ENCODE measurements around the gene HOXB5.

HOXB5 gene

DNA sequence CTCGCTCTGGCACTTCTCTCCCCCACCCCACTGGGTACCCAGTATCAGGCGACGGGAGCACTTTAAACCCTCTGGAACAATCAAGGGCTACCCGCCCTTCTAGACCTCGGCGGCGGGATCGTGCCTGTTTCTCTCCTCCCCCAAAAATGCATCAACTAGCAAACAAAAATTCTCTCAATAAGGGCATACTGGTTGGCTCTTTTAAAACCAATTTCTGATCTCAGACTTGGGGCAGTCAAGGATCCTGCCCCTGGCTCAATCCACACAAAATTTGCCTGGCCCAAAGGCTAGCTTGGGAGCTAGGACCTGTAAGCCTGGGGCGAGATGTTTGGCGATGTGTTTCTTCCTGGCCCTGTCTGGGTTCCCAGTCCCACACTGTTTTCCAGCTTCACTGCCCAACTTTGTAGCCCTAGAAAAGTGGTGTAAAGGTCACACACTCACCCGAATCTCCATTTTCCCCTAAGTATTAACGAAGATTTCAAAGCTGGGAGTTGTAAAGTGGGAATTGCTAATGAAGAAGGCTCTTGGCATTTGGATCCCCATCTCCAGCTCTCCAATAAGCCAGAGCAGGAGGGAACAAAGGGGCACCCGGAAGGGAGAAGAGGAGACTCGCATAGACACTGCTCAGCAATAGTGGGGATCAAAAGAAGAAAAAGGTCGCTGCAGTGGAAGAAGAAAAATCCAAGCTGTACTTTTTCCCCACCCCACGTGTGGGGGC, 34.3 kb downstream of the HOXB5 start:
- no peak for DNase-seq

DNA sequence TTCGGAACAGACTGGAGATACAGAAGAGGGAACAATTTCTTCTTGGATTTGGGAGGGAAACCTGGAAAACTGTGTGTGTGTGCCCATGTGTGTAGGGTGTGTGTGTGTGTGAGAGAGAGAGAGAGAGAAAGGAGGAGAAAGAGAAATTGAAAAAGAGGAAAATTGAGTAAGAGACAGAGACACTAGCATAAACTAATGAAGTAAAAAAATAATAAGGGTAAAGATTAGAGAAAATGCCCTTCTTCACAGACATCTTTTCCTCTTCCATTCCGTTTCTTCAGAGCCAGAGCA, 34.8 kb downstream of the HOXB5 start:
- no peak for DNase-seq

DNA sequence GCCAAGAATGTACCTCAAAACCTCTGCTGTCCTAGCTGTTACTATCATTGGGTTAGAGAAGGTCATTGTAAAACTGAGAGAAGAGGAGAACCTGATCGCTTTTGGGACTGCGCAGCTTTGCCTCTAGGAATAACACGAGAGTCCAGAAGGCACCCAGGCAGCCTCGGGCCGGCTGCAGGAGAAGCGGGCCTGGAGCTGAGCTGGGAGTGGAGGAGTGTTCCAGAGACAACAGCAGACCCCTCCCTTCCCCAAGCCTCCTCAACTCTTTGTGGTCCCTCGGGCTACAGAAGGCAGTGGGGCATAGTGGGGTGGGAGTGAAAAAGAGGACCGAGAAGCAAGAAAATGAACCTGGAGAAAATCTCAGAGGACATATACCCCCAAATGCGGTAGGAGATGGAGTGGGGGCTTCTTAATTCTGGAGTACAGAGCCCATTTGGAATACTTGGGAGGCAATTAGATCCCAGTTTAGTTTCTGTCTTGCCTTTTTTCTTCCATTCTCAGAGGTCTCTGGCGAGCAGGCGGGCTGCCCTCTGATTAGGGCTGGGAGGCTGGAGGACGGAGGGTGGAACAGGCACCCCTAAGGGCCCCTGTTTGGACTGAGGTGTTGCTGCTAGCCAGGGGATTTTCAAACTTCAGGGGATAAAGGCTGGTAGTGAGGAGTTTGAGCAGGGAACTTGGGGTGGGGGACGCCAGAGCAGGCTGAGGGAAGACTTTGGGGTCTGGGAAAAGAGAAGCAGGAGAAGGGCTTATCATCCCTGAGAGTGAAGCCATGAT, 35.3 kb downstream of the HOXB5 start:
- no peak for DNase-seq

DNA sequence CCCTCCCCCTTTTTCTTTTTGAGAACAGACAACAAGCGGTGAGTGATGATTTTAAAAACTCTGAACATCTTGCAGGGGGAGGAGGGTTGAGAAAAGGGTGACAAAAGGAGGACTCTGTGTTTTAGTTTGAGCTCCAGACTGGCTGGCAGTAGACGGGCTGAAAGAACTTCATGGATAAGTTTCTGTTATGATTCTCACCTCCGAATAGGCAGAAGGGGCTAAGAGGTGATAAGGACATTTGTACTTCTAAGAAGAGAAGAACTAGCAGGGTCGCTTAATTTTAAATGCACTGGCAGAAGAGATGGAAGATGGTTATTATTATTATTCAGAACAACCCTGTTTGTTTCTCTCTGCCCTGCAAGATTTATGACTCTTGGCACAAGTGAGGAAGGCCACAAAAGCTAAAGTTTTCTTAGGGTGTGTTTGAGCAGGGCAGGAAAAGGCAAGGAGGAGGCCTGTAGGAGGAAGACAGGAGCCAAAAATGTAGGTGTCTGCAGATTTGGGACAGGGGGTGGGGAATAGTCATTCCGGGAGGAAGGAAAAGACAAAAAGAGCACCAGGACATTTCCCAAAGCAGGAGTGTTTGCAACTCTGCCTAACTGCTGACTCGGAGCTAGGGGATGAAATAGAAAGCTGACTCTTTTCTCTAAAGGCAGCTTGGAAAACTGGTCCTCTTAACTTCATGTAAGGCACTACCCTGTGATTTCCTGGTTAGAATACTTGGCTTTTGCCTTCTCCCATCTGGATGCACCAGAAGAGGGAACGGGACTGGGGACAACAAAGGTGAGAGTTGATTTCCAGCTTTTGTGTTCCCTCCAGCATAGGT, 36.8 kb downstream of the HOXB5 start:
- no peak for DNase-seq

DNA sequence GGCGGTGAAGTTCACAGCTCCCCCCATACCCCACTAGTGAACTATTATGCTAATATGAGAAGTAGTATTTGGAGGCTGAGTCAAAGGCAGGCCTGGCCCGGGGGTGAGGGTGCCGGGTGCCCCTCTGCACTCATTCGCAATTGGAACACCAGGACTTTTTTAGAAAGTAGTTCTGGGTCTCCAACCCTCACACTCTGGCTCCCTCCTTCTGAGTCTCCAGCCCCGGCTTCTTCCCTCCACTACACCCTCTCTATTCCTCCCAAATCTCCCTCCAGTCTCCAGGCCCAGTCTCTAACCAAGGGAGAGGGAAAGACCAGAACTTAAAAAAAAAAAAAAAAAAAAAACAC, 37.4 kb downstream of the HOXB5 start:
- no peak for DNase-seq

DNA sequence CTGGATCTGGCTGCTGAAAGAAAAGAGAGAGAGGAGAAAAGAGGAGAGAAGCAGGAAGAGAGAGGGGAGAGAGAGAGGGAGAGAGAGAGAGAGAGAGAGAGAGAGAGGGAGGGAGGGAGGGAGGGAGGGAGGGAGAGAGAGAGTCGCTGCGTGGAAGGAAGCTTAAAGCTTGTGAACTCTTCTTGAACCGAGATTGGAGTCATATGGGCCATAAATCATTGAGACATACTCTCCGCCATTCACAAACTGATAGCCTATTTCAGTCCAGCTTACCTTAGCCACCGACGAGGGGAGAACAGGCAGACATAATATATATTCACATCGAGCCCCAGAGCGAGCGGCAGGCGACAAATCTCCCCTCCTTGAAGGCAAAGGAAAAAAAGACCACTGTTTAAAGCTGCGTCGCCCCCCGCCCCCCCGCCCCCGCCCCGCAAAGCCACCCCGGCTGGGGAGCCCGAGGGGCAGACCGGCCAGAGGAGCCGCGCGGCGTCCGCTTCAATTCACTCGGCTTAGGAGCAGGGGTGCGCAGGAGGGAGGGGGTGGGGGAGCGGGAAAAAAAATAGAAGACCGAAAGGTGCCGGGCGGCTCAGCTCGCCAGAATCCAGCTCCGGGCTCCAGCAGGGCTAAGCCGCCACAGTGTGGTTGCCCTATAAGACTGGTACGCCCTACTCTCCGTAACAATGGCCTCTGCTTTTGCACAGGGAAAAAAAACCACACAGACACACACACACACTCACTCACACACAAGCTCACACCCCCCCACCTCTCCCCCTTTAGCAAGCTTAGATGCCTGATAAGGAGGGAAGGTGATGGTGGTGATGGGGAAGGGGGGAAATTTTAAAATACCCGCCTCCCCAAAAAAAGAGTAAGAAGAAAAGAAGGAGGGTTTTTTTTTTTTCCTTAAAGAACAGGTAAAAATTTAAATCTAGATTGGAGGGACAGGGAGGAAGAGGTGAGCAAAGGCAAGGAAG, 38.0 kb downstream of the HOXB5 start:
- DNase-seq, result no peak

DNA sequence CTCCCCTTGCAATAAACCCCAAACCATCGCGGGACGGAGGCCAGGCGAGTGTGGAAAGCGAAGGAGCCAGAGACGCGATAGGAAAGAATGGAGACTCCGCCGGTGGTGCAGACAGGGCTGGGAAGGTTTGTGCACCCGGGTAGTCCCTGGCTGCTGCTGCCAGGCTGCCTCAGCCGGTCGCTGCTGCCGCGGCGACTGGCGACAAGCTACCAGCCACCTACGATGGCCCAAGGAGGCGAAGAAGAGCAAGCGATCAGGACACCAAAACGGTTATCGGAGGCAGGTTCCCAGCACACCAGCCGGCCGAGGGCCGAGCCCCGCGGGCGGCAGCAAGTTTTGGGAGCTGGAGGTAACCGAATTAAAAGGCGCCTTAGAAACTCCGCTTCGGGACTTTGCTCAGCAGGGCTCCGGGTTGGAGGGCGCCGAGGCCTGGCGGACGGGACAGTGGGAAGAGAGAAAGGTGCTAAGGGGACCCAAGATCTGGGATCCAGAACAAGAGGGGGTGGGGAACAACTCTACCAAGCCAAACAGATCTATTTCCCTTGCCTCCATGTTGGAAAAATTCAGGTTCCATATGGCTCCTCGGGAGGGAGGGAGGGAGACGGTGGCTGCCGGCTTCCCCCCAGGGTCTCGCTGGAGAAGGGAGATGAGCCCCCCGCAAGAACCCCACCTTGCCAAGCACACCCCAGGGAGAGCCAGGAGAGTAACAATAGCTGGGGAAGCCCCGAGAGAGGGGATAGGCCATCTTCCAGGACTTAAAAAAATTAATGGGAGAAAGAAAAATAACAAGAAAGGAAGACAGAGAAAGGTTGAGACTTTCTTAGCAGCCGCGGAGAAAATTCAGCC, 38.9 kb downstream of the HOXB5 start:
- DNase-seq, result no peak

DNA sequence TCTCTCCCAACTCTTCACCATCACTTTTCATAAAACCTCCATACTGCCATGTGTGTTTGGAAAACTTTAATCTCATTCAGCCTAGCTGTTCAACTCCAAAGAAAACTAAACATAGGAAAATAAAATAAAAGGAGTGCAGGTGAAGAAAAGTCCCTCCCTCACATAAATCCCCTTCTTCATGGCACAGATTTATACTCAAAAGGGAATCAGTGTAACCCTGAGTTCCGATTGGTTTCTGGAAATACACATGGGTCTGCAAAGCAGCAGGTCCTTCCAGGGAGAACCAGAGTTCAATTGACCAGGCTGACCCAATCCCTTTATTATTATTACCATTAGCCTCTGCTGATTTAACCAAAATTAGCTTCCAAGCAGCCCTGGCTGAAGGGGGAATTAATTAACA, 39.8 kb downstream of the HOXB5 start:
- DNase-seq, result no peak

DNA sequence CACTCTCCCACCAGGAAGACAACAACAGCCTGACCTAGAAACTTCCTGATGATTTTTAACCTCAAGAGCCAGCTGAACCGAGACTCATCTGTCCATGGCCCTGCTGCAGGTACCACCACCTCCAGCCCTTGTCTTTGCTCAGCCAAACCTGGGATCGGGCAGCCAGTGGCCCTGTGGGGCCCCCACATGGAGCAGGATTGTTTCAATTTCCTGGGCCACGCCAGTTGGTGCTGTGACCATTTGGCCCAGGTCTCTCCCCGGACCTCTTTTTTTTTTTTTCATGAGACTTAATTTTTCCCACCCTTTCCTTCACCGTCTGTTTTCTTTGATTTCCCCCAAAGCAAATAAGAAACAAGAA, 40.4 kb downstream of the HOXB5 start:
- DNase-seq, result no peak

DNA sequence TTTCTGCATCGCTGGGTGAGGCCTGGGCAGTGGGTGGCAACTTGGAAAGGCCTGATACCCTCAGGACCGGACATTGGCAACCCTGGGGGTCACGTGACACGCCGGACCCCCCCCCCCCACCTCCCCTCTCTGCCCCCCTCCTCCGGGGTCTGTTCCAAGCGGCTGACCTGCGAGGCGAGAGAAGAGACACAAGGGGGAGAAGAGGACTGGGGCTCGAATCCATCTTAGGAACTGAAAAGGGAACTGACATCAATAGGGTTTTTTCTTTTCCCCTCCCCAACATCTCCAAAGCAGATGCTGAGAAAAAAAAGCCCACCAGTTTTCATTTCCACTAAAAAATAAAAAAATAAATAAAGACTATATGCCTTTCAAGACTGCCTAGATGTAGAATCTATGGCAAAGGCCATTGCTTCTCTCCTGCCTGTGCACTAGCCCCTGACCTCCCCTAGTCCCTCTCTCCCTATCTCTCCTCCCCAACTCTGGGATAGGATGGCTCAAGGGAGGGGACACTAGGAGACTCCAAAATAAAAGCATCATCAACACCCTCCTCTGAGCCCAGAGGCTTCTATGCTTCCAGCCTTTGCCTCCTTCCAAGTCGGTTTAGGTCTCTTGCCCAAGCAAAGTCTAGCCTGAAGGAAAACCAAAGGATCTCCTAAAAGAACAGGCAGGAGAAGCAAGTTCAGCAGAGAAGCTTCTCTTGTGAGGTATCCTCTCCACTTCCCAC, 41.0 kb downstream of the HOXB5 start:
- DNase-seq, result no peak

DNA sequence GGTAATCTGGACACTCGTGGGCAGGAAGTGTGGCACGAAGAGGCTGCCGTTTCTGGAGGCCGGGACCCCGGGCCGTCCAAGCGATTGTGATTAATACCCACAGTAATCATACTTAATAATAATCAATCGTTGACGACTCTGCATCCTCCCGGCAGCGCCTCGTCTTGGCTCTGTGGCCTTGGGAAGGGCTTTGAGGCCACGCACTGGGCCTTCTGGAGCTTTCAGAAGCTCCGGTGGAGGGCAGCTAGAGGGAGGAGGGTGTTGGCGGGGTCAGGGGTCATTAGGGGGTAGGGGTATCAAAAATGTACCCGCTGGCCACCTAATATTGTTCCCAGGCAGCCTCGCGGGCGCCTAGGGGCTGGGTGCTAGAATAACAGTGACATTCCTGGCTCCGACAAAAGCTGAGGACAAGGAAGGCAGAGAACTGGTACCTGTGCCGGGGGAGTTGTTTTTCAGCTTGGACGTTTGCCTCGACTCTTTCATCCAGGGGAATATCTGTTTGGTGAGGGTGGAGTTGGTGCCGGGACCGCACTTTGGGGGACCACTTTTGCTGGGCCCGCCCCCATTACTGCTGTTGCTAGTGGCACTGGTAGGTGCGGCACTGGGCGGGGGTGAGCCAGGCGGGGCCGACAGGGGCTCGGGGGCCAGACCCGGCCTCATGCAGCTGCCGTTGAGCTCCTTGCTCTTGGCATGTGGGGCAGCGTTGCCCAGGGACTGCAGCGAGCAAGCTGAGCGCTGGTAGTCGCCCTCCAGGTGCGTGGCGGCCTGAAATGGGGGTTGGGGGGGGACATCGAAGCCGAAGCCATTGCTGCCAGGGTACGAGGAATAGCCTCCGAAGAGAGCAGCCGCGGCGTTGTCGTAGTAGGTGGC, 41.7 kb downstream of the HOXB5 start:
- DNase-seq, result no peak

DNA sequence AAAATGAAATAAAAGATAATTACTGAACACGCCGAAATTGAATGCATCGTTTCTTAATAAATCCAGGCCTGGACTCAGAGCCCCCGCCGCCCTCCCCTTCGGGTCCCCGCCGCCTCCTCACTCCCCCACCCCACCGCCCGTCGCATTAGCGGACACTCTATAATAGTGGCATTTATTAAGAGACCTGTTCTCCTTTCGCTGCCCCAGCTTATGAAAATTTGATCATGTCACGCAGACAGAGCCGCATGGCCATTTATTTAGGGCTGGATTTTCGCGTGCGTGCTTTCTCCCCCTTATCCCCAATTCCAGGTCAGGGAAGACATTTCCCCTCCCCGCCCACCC, 42.4 kb downstream of the HOXB5 start:
- DNase-seq, result no peak

DNA sequence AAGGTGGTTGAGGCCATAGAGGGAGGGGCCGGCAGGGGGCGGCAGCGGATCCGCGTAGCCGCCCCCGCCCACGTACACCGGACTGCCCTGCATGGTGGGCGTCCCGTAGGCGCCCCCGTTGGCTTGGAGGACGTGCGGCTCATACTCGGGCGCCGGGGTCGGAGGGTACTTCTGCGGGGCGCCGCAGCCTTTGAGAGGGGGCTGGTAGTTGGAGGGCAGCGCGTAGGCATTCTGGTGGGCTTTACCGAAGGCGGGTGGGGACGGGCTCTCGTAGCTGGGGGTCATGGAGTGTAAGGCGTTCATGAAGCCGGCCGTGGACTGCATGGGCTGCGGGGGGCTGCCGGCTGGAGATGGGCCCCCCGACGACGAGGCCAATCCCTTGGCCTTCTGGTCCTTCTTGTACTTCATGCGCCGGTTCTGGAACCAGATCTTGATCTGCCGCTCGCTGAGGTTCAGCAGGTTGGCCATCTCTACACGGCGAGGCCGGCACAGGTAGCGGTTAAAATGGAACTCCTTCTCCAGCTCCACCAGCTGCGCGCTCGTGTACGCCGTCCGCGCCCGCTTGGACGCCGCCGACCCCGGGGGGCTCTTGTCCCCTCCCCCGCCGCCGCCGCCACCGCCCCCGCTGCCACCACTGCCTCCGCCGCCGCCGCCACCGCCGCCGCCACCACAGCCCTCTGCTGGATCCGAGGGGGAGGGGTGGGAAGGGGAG, 42.9 kb downstream of the HOXB5 start:
- no peak for DNase-seq

DNA sequence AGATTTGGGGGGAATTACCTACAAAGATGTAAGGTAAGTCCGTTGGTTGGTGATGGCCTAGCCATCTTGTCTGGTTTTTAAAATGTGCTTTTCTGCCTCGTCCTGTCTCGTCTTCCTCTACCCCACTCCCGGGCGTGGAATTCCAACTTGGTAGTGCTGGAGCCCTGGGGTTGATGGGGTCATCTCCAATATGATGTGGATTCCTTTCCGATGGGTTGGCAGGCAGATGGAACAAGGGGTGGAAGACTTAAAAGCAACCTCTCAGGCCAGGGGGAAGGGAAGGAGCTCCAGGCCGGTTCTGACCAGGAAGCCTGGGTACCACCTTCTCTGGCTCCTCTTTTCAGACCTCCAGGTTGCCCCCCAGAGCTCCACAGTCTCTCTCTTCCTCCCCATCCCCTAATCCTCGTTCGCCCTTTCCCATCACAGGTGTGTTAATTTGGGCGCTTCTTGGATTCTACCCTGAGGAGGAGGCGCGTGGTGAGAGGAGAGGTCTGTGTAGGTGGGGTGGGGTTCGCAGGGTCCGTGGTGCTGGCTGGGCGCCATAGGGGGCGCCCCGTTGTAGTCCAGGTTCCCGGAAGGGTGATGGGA, 43.6 kb downstream of the HOXB5 start:
- DNase-seq, result no peak

DNA sequence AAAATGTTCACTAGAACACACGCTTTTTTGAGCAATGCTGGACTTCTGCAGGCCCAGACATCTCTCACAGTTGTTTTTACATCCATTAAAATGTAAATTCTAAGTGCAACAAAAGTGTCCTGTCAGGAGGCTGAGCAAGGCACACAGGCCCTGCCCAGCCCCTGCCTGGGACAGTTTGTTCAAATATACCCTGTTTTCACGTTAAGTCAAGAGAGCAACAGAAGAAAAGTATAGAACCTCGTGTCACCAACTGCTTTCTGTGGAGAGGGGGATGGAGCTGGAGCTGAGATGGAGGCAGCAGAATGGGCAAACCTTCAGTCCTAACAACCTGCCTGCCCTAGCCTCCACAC, 44.3 kb downstream of the HOXB5 start:
- no peak for DNase-seq

DNA sequence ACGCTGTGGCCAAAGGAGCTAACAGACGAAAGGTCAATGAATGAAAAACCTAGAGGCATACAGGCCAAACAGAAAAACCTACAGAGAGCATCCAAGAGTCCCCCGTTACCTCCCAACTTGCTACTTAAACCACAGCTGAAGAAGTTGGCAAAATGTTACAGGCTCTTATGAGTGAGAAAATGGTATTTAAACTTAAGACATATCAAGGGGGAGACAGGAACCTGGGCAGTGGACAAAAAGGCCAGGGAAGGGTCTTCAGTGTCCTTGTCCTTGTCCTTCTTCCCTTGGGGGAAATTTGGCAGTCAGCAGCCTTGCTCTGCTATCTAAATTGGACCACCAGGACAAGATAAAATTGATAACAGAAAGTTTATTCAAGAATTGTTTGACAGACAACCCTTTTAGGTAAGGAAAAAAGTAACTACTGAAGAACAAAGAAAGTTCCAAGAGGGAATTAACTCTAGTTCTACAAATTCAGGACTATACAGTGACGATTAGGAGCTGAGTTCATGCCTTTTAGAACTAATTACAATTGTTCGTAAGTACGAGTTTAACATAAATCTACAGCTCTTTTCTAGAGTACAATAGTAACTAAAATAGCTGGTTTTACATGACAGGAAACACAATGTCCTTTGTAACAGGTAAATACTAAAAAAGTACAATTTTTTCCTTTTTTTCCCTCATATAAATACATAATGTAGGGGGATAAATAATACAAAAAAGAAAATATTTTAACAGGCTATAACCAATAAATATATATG, 44.9 kb downstream of the HOXB5 start:
- no peak for DNase-seq

DNA sequence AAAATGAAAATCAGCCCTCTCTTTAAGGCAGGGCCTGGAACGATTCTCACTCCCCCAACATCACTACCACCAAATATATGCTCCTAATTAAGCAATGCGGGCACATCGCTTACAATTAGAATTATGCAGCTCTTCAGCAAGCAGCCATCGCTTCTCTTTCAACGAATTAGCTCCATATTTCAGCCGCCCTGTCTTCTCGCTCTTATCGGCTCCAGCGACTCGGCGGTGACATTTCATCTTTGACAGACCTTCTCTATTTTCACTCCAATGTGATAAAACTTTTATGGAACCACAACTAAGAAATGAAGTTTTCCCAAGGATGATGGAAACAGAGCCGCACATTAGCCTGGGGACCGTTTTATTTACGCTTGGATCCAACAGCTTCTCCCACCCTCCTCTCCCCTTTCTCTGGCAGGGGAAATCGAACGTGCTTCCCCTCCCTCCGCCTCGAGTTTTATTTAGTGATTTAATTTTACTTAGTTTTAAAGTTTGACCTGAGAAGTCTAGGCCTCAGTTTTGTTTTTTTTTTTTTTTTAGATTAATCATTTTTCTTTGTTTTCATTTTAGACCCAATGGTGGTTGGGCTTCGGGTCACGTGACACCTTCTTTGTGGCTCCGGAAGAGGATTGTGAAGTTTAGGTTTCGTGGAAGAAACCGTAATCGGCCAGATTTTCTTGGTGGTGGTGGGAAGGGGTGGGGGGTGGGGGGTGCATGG, 45.6 kb downstream of the HOXB5 start:
- peak; percentile 38 for DNase-seq
